C4-2B (cell line): ENCODE data around the gene NME7.

Experiments
- H3K27ac ChIP-seq: fragments of 450-650 bp; 2 replicates; pipeline ENCODE4 v1.5.1; 2017
- CTCF ChIP-seq: fragments of 450-650 bp; conservative IDR thresholded peaks from 2 replicates; pipeline ENCODE4 v1.5.1; 2017; ENCODE audit warnings: mild to moderate bottlenecking
- ZFX ChIP-seq: fragments of 450-650 bp; IDR thresholded peaks from 2 replicates; pipeline ENCODE4 v1.6.1; 2017

Gene NME7

DNA sequence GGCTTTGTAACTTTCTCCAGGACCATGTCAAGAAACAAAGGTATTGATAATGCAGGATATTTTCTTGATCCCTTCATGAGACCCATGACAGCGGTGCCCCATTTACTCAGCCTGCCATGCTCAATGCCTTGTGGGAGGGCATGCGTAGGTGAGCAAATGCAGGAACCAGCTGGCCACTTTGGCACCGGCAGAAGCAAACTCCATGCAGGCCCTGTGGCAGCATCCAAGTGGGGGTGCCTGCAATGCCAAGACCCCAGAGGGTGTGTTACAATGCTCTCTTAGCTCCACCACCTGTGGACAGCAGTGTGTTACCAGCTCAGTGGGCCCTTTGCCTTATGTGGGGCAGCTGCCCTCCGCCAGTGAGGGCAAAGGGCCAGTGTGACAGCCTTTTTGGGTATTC, 153.0 kb downstream of the NME7 start:
- TF ChIP-seq ZFX (no peak), CTCF (no peak)
- no peak overlapping the region for H3K27ac ChIP-seq

DNA sequence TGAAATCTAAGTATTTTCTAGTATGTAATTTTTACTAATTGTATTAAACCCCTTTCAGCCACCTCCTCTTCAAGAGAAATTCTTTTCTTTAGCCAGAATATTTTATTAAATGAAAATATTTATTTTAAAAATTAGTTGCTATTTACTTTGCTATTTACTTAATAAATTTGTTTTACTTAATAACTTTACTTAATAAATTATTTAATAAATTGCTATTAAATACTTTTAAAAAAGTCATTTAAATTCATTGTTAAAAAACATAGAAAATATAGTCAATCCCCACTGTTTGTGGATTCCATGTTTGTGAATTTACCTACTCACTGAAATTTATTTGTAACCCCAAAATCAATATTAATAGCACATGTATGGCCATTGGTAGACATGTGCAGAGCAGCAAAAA, 155.5 kb downstream of the NME7 start:
- TF ChIP-seq CTCF (no peak), ZFX (no peak)
- H3K27ac ChIP-seq = no peak overlapping the region

DNA sequence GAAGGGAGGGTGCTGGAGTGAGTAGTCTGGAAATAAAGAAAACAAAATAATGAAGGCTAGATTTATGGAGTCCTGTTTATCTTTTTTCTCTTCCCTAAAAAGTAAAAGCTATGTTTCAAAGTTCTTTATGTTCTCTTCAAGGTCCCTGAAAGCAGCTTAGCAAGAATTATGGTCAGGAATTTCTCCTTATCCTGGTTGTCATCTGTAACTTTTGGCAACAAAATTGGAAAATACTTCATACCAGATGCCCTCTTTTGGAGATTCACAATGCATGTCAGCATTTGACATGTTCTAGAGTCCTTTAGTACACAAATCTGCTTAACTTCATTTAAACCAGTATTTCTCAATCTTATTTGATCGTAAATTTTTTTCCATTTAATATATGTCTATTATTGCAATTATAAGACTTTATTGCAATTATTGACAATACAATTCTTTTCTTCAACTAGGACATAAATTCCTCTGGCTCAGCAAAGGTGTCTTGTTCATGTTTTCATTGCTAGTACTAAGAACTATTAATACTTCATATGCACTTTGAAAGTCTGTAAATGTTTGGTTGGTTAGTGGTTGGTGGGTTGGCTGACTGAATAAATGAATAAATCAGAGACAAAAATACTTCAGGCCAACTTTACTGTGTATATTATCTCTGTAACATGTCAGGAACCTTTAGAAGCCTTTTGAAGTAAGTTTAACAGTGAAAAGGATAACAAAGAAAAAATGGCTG, 159.6 kb downstream of the NME7 start:
- no peak overlapping the region for H3K27ac ChIP-seq
- no peak for TF ChIP-seq ZFX
- no peak for TF ChIP-seq CTCF

DNA sequence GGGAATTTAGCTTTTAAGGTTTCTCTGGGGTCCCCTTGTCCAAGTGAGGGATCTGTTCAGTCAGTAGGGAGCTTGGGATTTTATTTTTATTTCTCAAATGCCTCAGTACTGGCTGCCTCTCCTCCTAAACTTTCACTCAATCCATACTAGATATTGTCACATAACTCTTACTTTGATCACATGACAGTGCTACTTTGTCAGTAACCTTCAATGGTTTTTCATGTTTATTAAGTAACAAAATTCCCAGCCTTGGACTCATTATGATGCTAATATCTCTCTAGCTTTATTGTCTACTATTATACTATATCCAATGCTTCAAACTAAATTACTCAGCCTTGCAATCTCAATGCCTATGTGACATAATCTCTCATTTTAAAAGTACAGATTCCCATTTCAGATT, 163.4 kb downstream of the NME7 start:
- no peak for TF ChIP-seq CTCF
- no peak for TF ChIP-seq ZFX
- H3K27ac ChIP-seq = no peak overlapping the region

DNA sequence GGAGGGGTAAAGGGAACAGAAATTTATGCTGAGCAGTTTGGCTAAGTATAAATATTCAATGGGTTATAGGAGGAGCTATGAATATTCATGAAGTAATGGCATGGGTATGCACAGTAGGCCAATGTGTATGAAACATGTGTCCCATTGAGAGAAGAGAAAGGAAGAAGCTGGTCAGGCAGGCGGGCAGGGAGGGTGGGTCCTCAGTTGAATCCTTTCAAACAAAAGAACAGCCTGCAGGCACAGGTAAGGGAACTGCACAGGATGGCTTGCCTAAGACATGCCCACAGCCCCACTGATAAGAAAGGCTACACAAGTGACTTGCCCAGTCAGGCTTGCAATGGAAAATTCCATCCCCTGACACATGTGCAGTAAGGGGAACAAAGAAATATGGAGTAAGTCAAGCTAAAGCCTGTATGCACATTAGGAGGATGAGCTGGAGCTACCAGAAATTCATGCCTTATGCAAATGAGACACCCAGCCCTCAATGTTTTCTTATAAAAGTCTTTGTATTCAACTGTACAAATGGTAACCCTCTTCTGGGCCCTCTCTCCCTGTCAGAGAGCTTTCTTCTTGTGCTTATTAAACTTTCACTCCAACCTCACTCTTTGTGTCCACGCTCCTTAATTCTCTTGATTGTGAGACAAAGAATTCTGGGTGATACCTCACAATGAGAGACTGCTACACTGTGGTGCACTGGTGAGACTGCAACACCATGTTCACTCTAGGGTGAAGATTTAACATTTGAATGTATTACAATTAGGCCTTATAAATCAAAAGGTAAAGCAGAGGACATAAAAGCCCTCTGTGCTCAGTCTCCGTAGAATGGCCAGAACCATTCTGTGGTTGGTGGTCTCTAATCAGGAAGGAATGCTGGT, 164.6 kb downstream of the NME7 start:
- no peak overlapping the region for H3K27ac ChIP-seq
- TF ChIP-seq CTCF = no peak
- TF ChIP-seq ZFX = no peak

- H3K27ac ChIP-seq = no peak overlapping the region
- TF ChIP-seq ZFX (no peak), CTCF (no peak)
These were observed 166.4 kb downstream of the NME7 start for GRCh38 chr1:169201084-169201619.

- TF ChIP-seq CTCF (no peak), ZFX (no peak)
- H3K27ac ChIP-seq = no peak overlapping the region
These were observed 167.3 kb downstream of the NME7 start for GRCh38 chr1:169200319-169200718.
